KOPT-K1 (cell line): Measurements from ENCODE around the gene XPC.

ENCODE experiments used
- H3K27ac ChIP-seq: fragments of 200-600 bp; sonication (generic); 2 replicates; pipeline ENCODE4 v1.5.1; 2016; ENCODE audit warnings: antibody characterized with exemption, mild to moderate bottlenecking, low read depth, low read length; ENCODE audit not compliant: poor library complexity, severe bottlenecking
- H3K36me3 ChIP-seq: fragments of 200-600 bp; sonication (generic); 2 replicates; pipeline ENCODE4 v1.5.1; 2017; ENCODE audit warnings: antibody characterized with exemption, mild to moderate bottlenecking, low read length, moderate library complexity; ENCODE audit not compliant: insufficient read depth
- H3K9me3 ChIP-seq: fragments of 200-600 bp; sonication (generic); 2 replicates; pipeline ENCODE4 v1.5.1; 2017; ENCODE audit warnings: antibody characterized with exemption, low read length, mild to moderate bottlenecking; ENCODE audit not compliant: insufficient read depth, poor library complexity, severe bottlenecking

Gene XPC

GRCh38 chr3:14199641-14200040 lies 21.2 kb upstream of the XPC start:
- H3K9me3 ChIP-seq: no peaks in the 10 kb centered on the region
- H3K36me3 ChIP-seq: peaks cover 67% of the 10 kb centered on the region
- H3K27ac ChIP-seq: no peak overlapping the region

DNA sequence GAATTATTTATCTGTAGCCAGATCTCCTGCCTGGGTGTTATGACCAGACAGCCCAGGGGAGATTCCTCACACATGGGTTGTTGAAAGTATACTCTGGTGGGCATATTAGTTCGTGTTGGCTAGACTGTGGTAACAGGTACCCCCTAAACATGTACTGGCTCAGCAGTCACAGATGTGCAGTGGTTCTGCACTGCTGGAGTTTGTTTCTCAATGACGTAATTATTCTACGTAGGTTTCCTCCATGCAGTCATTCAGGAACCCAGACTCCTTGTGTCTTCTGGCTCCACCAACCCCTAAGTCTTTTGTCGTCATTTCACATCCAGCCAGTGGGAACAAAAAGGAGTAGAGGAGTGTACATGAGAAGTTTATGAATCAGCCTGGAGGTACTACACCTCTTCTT lies 16.5 kb upstream of the XPC start:
- peaks cover 55% of the 10 kb centered on the region for H3K36me3 ChIP-seq
- H3K27ac ChIP-seq: no peak overlapping the region
- no peaks in the 10 kb centered on the region for H3K9me3 ChIP-seq

DNA sequence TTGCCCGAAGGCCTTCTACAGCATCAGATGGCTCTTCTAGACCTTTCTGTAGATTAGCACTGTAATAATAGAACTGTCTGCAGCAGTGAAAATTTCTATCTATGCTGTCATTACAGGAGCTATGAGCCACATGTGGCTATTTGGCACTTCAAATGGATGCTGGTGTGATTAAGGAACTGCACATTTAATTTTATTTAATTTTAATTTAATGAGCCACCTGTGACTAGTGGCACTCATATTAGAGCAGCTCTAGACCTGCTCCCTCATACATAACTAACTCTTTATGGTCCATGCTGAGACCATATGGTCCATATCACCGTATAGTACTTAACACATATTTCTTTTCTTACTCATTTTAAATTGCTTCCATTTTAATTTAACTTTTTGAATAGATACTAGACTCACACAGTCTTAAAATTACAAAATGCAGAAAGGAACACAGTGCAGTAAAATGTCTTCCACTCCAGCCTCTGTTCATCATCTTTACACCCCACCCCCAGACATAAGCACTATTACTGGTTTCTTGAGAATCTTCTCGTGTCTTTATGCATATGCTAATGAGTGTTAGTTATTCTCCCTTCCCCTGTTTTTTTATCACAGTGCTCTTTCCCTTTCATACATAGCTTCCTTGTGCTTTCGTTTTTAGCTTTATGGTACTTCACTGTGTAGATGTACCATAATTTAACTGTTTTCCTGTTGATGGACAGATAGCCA lies 9.8 kb upstream of the XPC start:
- Histone ChIP-seq H3K27ac (no peak overlapping the region), H3K36me3 (peaks cover 62% of the 10 kb centered on the region), H3K9me3 (no peaks in the 10 kb centered on the region)

GRCh38 chr3:14186854-14187458 lies 8.6 kb upstream of the XPC start:
- Histone ChIP-seq H3K36me3 (peaks cover 75% of the 10 kb centered on the region), H3K27ac (no peak overlapping the region), H3K9me3 (no peaks in the 10 kb centered on the region)

DNA sequence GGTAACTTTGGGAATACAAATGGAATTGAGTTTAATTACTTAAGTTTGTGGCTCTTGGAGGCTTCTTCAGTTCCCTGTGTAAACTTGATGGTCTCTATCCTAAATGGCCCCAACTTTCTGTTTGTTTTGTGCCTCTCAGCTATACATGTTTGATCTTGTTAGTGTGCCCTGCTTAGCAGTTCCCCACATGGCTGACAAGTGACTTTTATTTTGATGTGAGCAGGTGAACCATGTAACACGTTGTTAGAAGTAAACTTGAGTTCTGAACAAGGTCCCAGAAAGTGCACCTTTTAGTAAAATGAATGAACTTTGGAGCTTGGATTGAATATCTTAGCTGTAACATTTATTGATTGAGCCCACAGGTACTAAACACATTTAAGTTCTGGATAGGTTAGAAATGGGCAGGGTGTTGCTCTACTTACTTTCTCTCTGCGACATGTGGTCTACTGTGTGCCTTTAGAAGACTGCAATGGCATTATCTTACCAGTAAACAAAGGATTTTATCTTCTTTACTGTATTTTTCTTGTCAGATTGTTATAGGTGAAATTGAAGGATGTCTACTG lies 4.7 kb upstream of the XPC start:
- peaks cover 69% of the 10 kb centered on the region for H3K36me3 ChIP-seq
- no peak overlapping the region for H3K27ac ChIP-seq
- H3K9me3 ChIP-seq: no peaks in the 10 kb centered on the region

DNA sequence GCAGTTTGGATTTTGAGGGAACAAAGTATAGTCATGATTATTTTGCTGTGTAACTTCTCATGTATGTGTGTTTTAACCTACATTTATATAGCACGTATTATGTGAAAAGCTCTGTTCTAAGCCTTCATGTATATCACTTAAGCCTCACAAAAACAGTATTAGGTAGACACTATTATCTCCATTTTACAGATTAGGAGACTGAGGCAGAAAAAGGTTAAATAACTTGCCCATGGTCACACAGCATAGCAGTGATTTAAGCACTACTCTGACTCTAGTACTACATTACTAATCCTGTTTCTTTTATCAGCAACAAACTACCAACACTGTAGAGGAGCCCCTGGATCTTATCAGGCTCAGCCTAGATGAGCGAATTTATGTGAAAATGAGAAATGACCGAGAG lies 2.9 kb upstream of the XPC start:
- Histone ChIP-seq H3K27ac (no peak overlapping the region), H3K36me3 (peaks cover 53% of the 10 kb centered on the region), H3K9me3 (no peaks in the 10 kb centered on the region)

DNA sequence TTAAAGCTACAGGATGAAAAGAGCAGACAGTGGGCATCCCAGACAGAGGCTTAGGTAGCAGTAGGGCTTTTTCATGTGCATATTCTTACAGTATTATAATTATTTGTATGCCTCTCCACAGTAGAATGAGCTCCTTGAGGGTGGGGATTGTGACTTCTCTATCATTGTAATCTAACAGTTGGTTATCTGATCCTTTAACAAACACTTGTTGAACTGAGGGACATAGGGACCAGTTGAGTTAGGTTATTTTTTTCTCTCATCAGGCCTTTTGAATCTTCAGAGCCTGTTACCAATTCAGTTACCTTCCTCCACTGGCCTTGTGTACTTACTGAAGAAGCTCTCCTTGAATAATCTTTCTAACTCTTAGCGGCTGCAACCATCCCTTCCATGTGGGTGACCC lies 1.4 kb upstream of the XPC start:
- H3K36me3 ChIP-seq: peaks cover 38% of the 10 kb centered on the region

GRCh38 chr3:14179114-14179465 lies 689 bp upstream of the XPC start:
- peaks cover 32% of the 10 kb centered on the region for H3K36me3 ChIP-seq
- peak overlapping the region; percentile 79 for H3K27ac ChIP-seq
- no peaks in the 10 kb centered on the region for H3K9me3 ChIP-seq

More for the DNA sequence above, 1.4 kb upstream of the XPC start:
- Histone ChIP-seq H3K9me3 (no peaks in the 10 kb centered on the region), H3K27ac (peak overlapping the region; percentile 79)

DNA sequence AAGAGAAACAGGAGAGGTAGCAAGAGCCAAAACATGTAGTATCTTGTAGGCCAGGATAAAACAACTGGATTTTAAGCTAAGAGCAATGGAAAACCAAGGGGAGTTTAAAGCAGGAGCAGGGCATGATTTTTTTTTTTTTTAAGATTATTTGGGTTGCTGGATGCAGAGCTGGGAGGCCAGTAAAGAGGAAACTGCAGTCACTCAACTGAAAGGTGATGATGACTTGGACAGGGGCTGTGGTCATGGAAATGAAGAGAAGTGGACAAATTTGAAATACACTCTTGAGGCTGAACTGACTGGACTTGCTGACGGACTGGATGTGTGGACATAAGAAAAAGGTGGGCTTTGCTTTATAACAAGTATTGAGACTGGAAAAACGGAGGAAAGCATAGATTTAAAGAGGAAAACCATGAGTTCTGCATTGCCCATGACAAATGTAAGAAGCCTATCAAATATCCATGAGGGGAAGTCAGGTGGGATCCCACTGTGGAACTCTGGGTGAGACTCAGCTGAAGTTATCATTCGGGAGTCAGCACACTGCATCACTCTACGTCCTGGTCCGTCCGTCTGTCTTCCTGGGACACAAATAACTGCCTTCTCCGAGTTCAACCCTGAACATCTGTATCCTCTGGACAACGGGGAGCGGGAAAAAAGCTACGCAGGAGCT lies 688 bp downstream of the XPC start:
- Histone ChIP-seq H3K9me3 (no peaks in the 10 kb centered on the region), H3K27ac (peak overlapping the region; percentile 79), H3K36me3 (peaks cover 22% of the 10 kb centered on the region)

DNA sequence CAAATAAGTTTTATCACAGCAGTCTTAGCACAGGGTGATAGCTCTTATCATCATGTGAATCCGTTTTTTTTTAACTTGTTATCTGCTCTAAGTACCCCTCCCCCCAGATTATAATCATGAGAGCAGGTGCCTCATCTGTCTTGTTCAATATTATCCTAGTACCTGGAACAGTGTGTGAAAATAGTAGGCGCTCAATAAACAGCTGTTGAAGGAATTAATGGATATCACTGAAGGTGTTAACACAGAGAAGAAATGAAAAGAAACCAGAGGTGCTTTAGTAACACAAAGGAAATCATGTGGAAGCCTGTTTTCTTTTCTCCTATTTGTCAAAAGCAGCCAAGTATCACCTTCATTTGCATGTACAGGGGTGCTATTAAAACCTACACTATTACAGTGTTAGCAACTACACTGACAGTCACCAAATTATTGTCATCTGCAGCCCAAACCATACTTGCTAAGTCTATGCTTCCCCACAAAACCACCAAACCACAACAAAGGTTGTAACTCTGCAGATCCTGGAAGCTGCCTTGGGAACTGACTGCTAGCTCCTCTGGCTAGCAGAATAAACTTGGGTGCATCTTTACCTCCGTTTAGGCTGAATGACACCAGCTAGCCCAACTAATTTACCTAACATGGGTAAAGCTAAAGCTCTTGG lies 2.9 kb downstream of the XPC start:
- no peak overlapping the region for H3K27ac ChIP-seq
- H3K36me3 ChIP-seq: peaks cover 25% of the 10 kb centered on the region
- no peaks in the 10 kb centered on the region for H3K9me3 ChIP-seq

DNA sequence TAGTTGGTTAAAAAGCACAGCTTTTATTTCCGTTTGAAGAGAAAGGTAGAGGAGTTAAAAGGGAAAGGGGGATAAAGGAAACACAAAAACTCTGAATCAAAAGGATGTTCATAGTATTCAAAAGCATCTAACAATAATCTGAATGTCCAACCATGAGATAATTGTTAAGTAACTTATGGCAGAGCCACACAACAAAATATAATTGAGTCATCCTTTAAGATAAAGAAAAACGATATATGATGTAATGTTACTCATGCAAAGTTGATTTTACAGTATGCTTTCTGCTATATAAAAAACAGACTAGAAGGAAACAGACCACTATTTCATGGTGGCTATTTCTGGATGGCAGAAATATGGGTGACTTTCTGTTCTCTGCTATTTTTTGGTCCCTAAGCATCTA lies 3.9 kb downstream of the XPC start:
- Histone ChIP-seq H3K9me3 (no peaks in the 10 kb centered on the region), H3K36me3 (peaks cover 36% of the 10 kb centered on the region), H3K27ac (no peak overlapping the region)

GRCh38 chr3:14172496-14172895 lies 5.9 kb downstream of the XPC start:
- Histone ChIP-seq H3K9me3 (no peaks in the 10 kb centered on the region), H3K36me3 (peaks cover 56% of the 10 kb centered on the region), H3K27ac (no peak overlapping the region)

- Histone ChIP-seq H3K27ac (no peak overlapping the region), H3K9me3 (no peaks in the 10 kb centered on the region), H3K36me3 (peaks cover 74% of the 10 kb centered on the region)
Measured at GRCh38 chr3:14170531-14171159, 7.8 kb downstream of the XPC start.

DNA sequence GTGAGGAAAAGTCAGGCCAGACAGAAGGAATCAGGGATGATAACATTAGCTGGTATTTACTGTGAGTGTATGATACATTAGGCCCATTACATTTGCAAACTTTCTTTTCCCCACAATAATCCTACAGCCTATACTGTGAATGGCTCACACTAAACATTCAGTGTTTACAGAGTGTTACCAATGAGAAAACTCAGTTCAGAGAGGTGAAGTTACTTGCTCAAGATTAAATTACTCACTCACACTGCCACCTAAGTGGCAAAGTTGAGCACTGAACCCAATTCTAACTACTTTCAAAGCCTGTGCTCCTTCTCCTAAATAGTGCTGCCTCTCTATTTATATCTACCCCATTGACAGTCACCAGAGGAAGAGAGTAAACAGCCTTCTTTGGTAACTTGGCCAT lies 8.5 kb downstream of the XPC start:
- no peak overlapping the region for H3K27ac ChIP-seq
- H3K9me3 ChIP-seq: no peaks in the 10 kb centered on the region
- H3K36me3 ChIP-seq: peaks cover 81% of the 10 kb centered on the region

DNA sequence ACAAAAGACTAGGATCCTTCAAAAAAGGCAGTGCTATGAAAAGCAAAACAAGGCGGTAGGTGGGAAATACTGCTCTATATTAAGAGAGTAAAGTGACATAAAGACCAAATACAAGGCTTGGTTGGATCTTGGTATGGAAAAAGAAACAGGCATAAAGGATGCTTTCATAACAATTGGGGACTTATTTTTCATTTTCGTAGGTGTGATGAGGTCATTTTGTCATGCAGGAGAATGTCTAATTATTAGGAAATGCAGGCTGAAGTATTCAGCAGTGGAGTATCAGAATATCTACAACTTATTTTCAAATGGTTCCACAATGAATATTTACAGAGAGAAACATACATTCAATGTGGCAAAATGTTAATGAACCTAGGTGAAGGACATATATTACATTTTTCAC lies 9.0 kb downstream of the XPC start:
- no peaks in the 10 kb centered on the region for H3K9me3 ChIP-seq
- H3K27ac ChIP-seq: no peak overlapping the region
- peaks cover 86% of the 10 kb centered on the region for H3K36me3 ChIP-seq
